Measurements from ENCODE around the gene C1R. TPM values are rescaled to one million over a fixed set of nuclear protein-coding genes. Genes with fewer than 3 reads are reported as not detected.

Gene C1R
- total RNA-seq, 1 experiment from 2014 or later = 1.3 TPM

GRCh38 chr12:7103837-7104584 is 11.8 kb upstream of the C1R start:
- ChIA-PET CTCF (no interaction called here), POLR2A (no interaction called here)
- no TSS peak for BruUV-seq (replicated peaks)
- no peak overlapping the region for H3K27ac ChIP-seq (ENCODE audit: low read length)
- peaks cover 7% of the 10 kb centered on the region; the same call in 1 of the 2 replicates for H3K9me3 ChIP-seq (ENCODE audit: control insufficient read depth, insufficient read depth, low read depth, low read length)
- 0 out of 2 replicates have a peak, but pooled peaks cover 2% of the 10 kb centered on the region for H3K4me1 ChIP-seq (ENCODE audit: control insufficient read depth, insufficient read depth, low read length)
- TF ChIP-seq SIN3A (IDR thresholded peaks at IDR 0.05; ENCODE audit: borderline replicate concordance, insufficient read depth, low read depth, low read length) = no peak
- no peak for TF ChIP-seq CTCF (IDR thresholded peaks at IDR 0.05)
- TF ChIP-seq POLR2AphosphoS5 (IDR thresholded peaks at IDR 0.05; ENCODE audit: low read depth, low read length) = no peak
- TF ChIP-seq TCF7L2 (IDR thresholded peaks at IDR 0.05; ENCODE audit: low read depth, low read length) = no peak
- no peak for TF ChIP-seq REST (IDR thresholded peaks at IDR 0.05; ENCODE audit: insufficient read depth in 1 of 2, low read depth in 2 of 2, low read length in 1 of 2)
- intact Hi-C loops (cut with micrococcal nuclease; ENCODE audit: unreplicated experiment) = no loop called here
- ATAC-seq (no peak), DNase-seq (ENCODE audit: low read depth, low spot score) (no peak)
- no peaks in the 10 kb centered on the region; the same call in 1 of the 2 replicates for H3K36me3 ChIP-seq (ENCODE audit: control insufficient read depth, insufficient read depth, low read length)
- in situ Hi-C loops (cut with HindIII; ENCODE audit: low pct_unique_long_range_greater_than_20kb, low sequenced_read_pairs) = no loop called here
- H3K4me3 ChIP-seq (ENCODE audit: low read depth in 2 of 2, low read length in 2 of 2) = no peak overlapping the region
- no peaks in the 10 kb centered on the region for H3K27me3 ChIP-seq (ENCODE audit: control insufficient read depth, insufficient read depth, low read length)

- ChIA-PET POLR2A (no interaction called here), CTCF (no interaction called here)
- Histone ChIP-seq H3K27ac (ENCODE audit: low read length) (no peak overlapping the region), H3K27me3 (ENCODE audit: control insufficient read depth, insufficient read depth, low read length) (no peaks in the 10 kb centered on the region), H3K4me1 (ENCODE audit: control insufficient read depth, insufficient read depth, low read length) (no peaks in the 10 kb centered on the region), H3K4me3 (ENCODE audit: low read depth in 2 of 2, low read length in 2 of 2) (no peak overlapping the region), H3K9me3 (ENCODE audit: control insufficient read depth, insufficient read depth, low read depth, low read length) (peaks cover 7% of the 10 kb centered on the region; the same call in 1 of the 2 replicates), H3K36me3 (ENCODE audit: control insufficient read depth, insufficient read depth, low read length) (no peaks in the 10 kb centered on the region)
- BruUV-seq (replicated peaks) = TSS peak; percentile 12
- intact Hi-C loops (cut with micrococcal nuclease; ENCODE audit: unreplicated experiment) (no loop called here), in situ Hi-C loops (cut with HindIII; ENCODE audit: low pct_unique_long_range_greater_than_20kb, low sequenced_read_pairs) (no loop called here)
- TF ChIP-seq TCF7L2 (IDR thresholded peaks at IDR 0.05; ENCODE audit: low read depth, low read length) (no peak), REST (IDR thresholded peaks at IDR 0.05; ENCODE audit: insufficient read depth in 1 of 2, low read depth in 2 of 2, low read length in 1 of 2) (no peak), POLR2AphosphoS5 (IDR thresholded peaks at IDR 0.05; ENCODE audit: low read depth, low read length) (no peak), SIN3A (IDR thresholded peaks at IDR 0.05; ENCODE audit: borderline replicate concordance, insufficient read depth, low read depth, low read length) (no peak)
- ATAC-seq (no peak), DNase-seq (ENCODE audit: low read depth, low spot score) (no peak)
Measured at GRCh38 chr12:7102582-7102981, 10.3 kb upstream of the C1R start.

Data from Panc1 (cell line).